ENCODE data around the gene NALCN.

The NALCN gene

GRCh38 chr13:101384929-101385328 lies 31.4 kb downstream of the NALCN start:
- no peaks in the 10 kb centered on the region for H3K4me1 ChIP-seq (ENCODE audit: insufficient read depth, insufficient read length)
- no peaks in the 10 kb centered on the region for H3K36me3 ChIP-seq (ENCODE audit: insufficient read depth, insufficient read length, low read length)
- H3K9ac ChIP-seq (ENCODE audit: insufficient read length, low read depth): no peak overlapping the region
- no peaks in the 10 kb centered on the region for H3K27me3 ChIP-seq (ENCODE audit: insufficient read depth, insufficient read length)
- no peak for DNase-seq (ENCODE audit: low read depth, low spot score)
- no peak for TF ChIP-seq SUZ12 (IDR thresholded peaks at IDR 0.05; ENCODE audit: extremely low read depth, insufficient read depth, insufficient read length)
- TF ChIP-seq YY1 (IDR thresholded peaks at IDR 0.05; ENCODE audit: insufficient read depth, insufficient read length): no peak
- no peak for TF ChIP-seq ZNF274 (IDR thresholded peaks at IDR 0.05; ENCODE audit: low read depth, low read length)
- H3K9me3 ChIP-seq (ENCODE audit: insufficient read depth, low read length): no peaks in the 10 kb centered on the region
- H3K4me3 ChIP-seq (ENCODE audit: insufficient read length, low read depth): no peak overlapping the region

GRCh38 chr13:101383595-101383994 lies 32.7 kb downstream of the NALCN start:
- no peaks in the 10 kb centered on the region for H3K4me1 ChIP-seq (ENCODE audit: insufficient read depth, insufficient read length)
- no peak overlapping the region for H3K9ac ChIP-seq (ENCODE audit: insufficient read length, low read depth)
- no peaks in the 10 kb centered on the region for H3K9me3 ChIP-seq (ENCODE audit: insufficient read depth, low read length)
- DNase-seq (ENCODE audit: low read depth, low spot score): no peak
- no peaks in the 10 kb centered on the region for H3K36me3 ChIP-seq (ENCODE audit: insufficient read depth, insufficient read length, low read length)
- TF ChIP-seq ZNF274 (IDR thresholded peaks at IDR 0.05; ENCODE audit: low read depth, low read length) (no peak), SUZ12 (IDR thresholded peaks at IDR 0.05; ENCODE audit: extremely low read depth, insufficient read depth, insufficient read length) (no peak)
- H3K4me3 ChIP-seq (ENCODE audit: insufficient read length, low read depth): no peak overlapping the region
- no peaks in the 10 kb centered on the region for H3K27me3 ChIP-seq (ENCODE audit: insufficient read depth, insufficient read length)

GRCh38 chr13:101382701-101383100 lies 33.6 kb downstream of the NALCN start:
- no peak overlapping the region for H3K4me3 ChIP-seq (ENCODE audit: insufficient read length, low read depth)
- H3K4me1 ChIP-seq (ENCODE audit: insufficient read depth, insufficient read length): no peaks in the 10 kb centered on the region
- H3K36me3 ChIP-seq (ENCODE audit: insufficient read depth, insufficient read length, low read length): no peaks in the 10 kb centered on the region
- H3K9me3 ChIP-seq (ENCODE audit: insufficient read depth, low read length): no peaks in the 10 kb centered on the region
- no peak for DNase-seq (ENCODE audit: low read depth, low spot score)
- no peaks in the 10 kb centered on the region for H3K27me3 ChIP-seq (ENCODE audit: insufficient read depth, insufficient read length)
- H3K9ac ChIP-seq (ENCODE audit: insufficient read length, low read depth): no peak overlapping the region
- TF ChIP-seq ZNF274 (IDR thresholded peaks at IDR 0.05; ENCODE audit: low read depth, low read length) (no peak), SUZ12 (IDR thresholded peaks at IDR 0.05; ENCODE audit: extremely low read depth, insufficient read depth, insufficient read length) (no peak), YY1 (IDR thresholded peaks at IDR 0.05; ENCODE audit: insufficient read depth, insufficient read length) (no peak)

GRCh38 chr13:101382086-101382485 lies 34.2 kb downstream of the NALCN start:
- H3K9me3 ChIP-seq (ENCODE audit: insufficient read depth, low read length): no peaks in the 10 kb centered on the region
- H3K9ac ChIP-seq (ENCODE audit: insufficient read length, low read depth): no peak overlapping the region
- peak; percentile 11 for DNase-seq (ENCODE audit: low read depth, low spot score)
- H3K27me3 ChIP-seq (ENCODE audit: insufficient read depth, insufficient read length): no peaks in the 10 kb centered on the region
- no peaks in the 10 kb centered on the region for H3K4me1 ChIP-seq (ENCODE audit: insufficient read depth, insufficient read length)
- TF ChIP-seq SUZ12 (IDR thresholded peaks at IDR 0.05; ENCODE audit: extremely low read depth, insufficient read depth, insufficient read length) (no peak), YY1 (IDR thresholded peaks at IDR 0.05; ENCODE audit: insufficient read depth, insufficient read length) (no peak), ZNF274 (IDR thresholded peaks at IDR 0.05; ENCODE audit: low read depth, low read length) (no peak)
- no peak overlapping the region for H3K4me3 ChIP-seq (ENCODE audit: insufficient read length, low read depth)
- no peaks in the 10 kb centered on the region for H3K36me3 ChIP-seq (ENCODE audit: insufficient read depth, insufficient read length, low read length)

DNA sequence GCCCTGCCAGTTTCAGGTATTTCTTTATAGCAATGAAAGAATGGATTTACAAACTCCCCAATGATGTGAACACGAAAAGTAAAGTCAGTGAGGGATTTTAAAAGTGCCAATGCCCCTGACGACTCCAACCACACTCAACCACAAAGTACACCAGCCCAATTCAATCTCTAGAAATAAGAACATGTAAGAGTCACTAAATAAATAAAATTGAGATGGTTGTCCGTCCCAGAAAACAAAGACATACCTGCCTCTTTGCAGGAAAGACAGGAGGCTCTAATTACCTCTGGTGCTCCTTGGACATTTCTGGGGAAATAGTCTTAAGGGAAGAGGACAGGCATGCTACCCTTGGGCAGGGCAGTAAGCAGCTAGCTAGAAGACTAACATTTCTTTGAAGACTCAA lies 55.8 kb downstream of the NALCN start:
- H3K36me3 ChIP-seq (ENCODE audit: insufficient read depth, insufficient read length, low read length): no peaks in the 10 kb centered on the region
- H3K4me1 ChIP-seq (ENCODE audit: insufficient read depth, insufficient read length): no peaks in the 10 kb centered on the region
- no peaks in the 10 kb centered on the region for H3K9me3 ChIP-seq (ENCODE audit: insufficient read depth, low read length)
- no peak for DNase-seq (ENCODE audit: low read depth, low spot score)
- H3K4me3 ChIP-seq (ENCODE audit: insufficient read length, low read depth): no peak overlapping the region
- no peaks in the 10 kb centered on the region for H3K27me3 ChIP-seq (ENCODE audit: insufficient read depth, insufficient read length)
- H3K9ac ChIP-seq (ENCODE audit: insufficient read length, low read depth): no peak overlapping the region
- TF ChIP-seq ZNF274 (IDR thresholded peaks at IDR 0.05; ENCODE audit: low read depth, low read length): no peak
- no peak for TF ChIP-seq SUZ12 (IDR thresholded peaks at IDR 0.05; ENCODE audit: extremely low read depth, insufficient read depth, insufficient read length)
- no peak for TF ChIP-seq YY1 (IDR thresholded peaks at IDR 0.05; ENCODE audit: insufficient read depth, insufficient read length)

DNA sequence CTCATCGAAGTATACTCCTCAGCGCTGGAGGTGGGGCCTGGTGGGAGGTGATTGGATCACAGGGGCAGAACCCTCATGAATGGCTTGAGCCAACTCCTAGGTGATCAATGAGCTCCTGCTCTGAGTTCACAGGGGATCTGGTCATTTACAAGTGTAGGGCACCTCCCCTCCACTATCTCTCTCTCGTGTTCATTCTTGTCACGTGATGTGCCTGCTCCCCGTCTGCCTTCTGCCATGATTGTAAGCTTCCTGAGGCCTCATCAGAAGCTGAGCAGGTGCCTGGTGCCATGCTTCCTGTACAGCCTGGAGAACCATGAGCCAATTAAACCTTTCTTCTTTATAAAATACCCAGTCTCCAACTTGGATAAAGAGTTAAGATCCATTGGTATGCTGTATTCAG lies 61.4 kb downstream of the NALCN start:
- no peaks in the 10 kb centered on the region for H3K9me3 ChIP-seq (ENCODE audit: insufficient read depth, low read length)
- no peaks in the 10 kb centered on the region for H3K27me3 ChIP-seq (ENCODE audit: insufficient read depth, insufficient read length)
- TF ChIP-seq ZNF274 (IDR thresholded peaks at IDR 0.05; ENCODE audit: low read depth, low read length): no peak
- TF ChIP-seq YY1 (IDR thresholded peaks at IDR 0.05; ENCODE audit: insufficient read depth, insufficient read length): no peak
- TF ChIP-seq SUZ12 (IDR thresholded peaks at IDR 0.05; ENCODE audit: extremely low read depth, insufficient read depth, insufficient read length): no peak
- H3K36me3 ChIP-seq (ENCODE audit: insufficient read depth, insufficient read length, low read length): no peaks in the 10 kb centered on the region
- no peak overlapping the region for H3K9ac ChIP-seq (ENCODE audit: insufficient read length, low read depth)
- H3K4me3 ChIP-seq (ENCODE audit: insufficient read length, low read depth): no peak overlapping the region
- no peak for DNase-seq (ENCODE audit: low read depth, low spot score)
- H3K4me1 ChIP-seq (ENCODE audit: insufficient read depth, insufficient read length): no peaks in the 10 kb centered on the region

GRCh38 chr13:101346942-101347728 lies 69.2 kb downstream of the NALCN start:
- Histone ChIP-seq H3K4me3 (ENCODE audit: insufficient read length, low read depth) (no peak overlapping the region), H3K9ac (ENCODE audit: insufficient read length, low read depth) (no peak overlapping the region), H3K27me3 (ENCODE audit: insufficient read depth, insufficient read length) (no peaks in the 10 kb centered on the region), H3K36me3 (ENCODE audit: insufficient read depth, insufficient read length, low read length) (no peaks in the 10 kb centered on the region), H3K9me3 (ENCODE audit: insufficient read depth, low read length) (no peaks in the 10 kb centered on the region), H3K4me1 (ENCODE audit: insufficient read depth, insufficient read length) (no peaks in the 10 kb centered on the region)
- no peak for DNase-seq (ENCODE audit: low read depth, low spot score)
- TF ChIP-seq YY1 (IDR thresholded peaks at IDR 0.05; ENCODE audit: insufficient read depth, insufficient read length): no peak
- no peak for TF ChIP-seq ZNF274 (IDR thresholded peaks at IDR 0.05; ENCODE audit: low read depth, low read length)
- TF ChIP-seq SUZ12 (IDR thresholded peaks at IDR 0.05; ENCODE audit: extremely low read depth, insufficient read depth, insufficient read length): no peak
